Kidney (tissue), 14 donors: ENCODE results near the gene EEPD1. TPM values are rescaled to one million over a fixed set of nuclear protein-coding genes. Genes with fewer than 3 reads are reported as not detected.
"Not testable (repeated sequence)": the region's sequence is repeated elsewhere in the genome, so short reads cannot be mapped to it uniquely, and the experiment has no call there.

Experiments used
- DNase-seq, 5 donors: peaks; one replicate each; pipeline ENCODE4 v3.0.0-alpha.2; 2013 to 2020
- FAIRE-seq: peaks from 2 replicates; lab custom pipeline; 2012; peaks lifted over from hg19 to GRCh38; lab: Jason Lieb, UNC
- H3K27ac ChIP-seq, 2 donors: one replicate each; pipeline ENCODE4 v1.7.0; 2013; ENCODE audit warnings: low read depth in 2 of 2, low read length in 2 of 2, inconsistent platforms in 1 of 2
- H3K27me3 ChIP-seq: one replicate; pipeline ENCODE4 v1.7.1; 2013; ENCODE audit warnings: low read length, inconsistent platforms; ENCODE audit not compliant: control insufficient read depth, insufficient read depth
- H3K36me3 ChIP-seq, 3 donors: one replicate each; pipeline versions ENCODE4 v1.7.0 to v1.7.1; 2013; ENCODE audit warnings: low read length in 3 of 3, control low read depth in 1 of 3, inconsistent platforms in 1 of 3; ENCODE audit not compliant: insufficient read depth in 3 of 3, control insufficient read depth in 2 of 3
- H3K4me1 ChIP-seq, 3 donors: one replicate each; pipeline versions ENCODE4 v1.7.0 to v1.7.1; 2013; ENCODE audit warnings: low read length in 3 of 3, inconsistent platforms in 1 of 3, low read depth in 1 of 3; ENCODE audit not compliant: control insufficient read depth in 2 of 3, insufficient read depth in 2 of 3
- H3K4me3 ChIP-seq, 3 donors: one replicate each; pipeline versions ENCODE4 v1.7.0 to v1.8.1; 2013; ENCODE audit warnings: low read length in 3 of 3, control low read depth in 1 of 3, inconsistent platforms in 1 of 3
- H3K9ac ChIP-seq, 3 donors: one replicate each; pipeline versions ENCODE4 v1.7.0 to v1.7.1; 2013; ENCODE audit warnings: low read length in 3 of 3, control low read depth in 1 of 3, inconsistent platforms in 1 of 3
- H3K9me3 ChIP-seq, 3 donors: one replicate each; pipeline versions ENCODE4 v1.7.0 to v1.7.1; 2013; ENCODE audit warnings: low read length in 3 of 3, control low read depth in 1 of 3, inconsistent platforms in 1 of 3; ENCODE audit not compliant: control insufficient read depth in 2 of 3, insufficient read depth in 1 of 3
- intact Hi-C: fragments of 100-400 bp; cut with DNase I; formaldehyde crosslinking; loops from one replicate; pipeline ENCODE4 v1.11.1; 2022
- polyA plus RNA-seq: library from polyadenylated mRNA; stranded (reverse); fragments of 350-450 nt; fragmentation: Illumina TruSeq; extraction: RNeasy Lipid Tissue Mini Kit (QIAGEN cat#74804); gene quantifications from one replicate; pipeline ENCODE4 v1.2.3, GENCODE V29; 2014; ENCODE audit warnings: low read depth, low replicate concordance; ENCODE audit not compliant: insufficient read depth
- total RNA-seq: library from RNA; stranded (reverse); fragmentation: NEBNext Ultra II Directional; extraction: Animal tissue kit (Norgen Biotek cat#: 25700); gene quantifications from one replicate; pipeline ENCODE4 v1.2.1, GENCODE V29; 2021
- TF ChIP-seq, protein P1 (sequence below): IDR thresholded peaks from 3 replicates; pipeline ENCODE4 v1.5.1; 2012; ENCODE audit warnings: mild to moderate bottlenecking, moderate library complexity, borderline replicate concordance; ENCODE audit not compliant: insufficient read depth; ENCODE audit errors: extremely low read depth
- donor health status: control.
- donor health status: control.
- donor health status: control.
- donor health status: control.
- donor health status: control.
- donor health status: DM: yes; HTN: yes; CAD: no.
- donor health status: Normal renal cell carcinoma (clear cell type).

The EEPD1 gene
- total and polyA plus RNA-seq, 2 donors from 2014 or later = 6.3 to 6.4 TPM

DNA sequence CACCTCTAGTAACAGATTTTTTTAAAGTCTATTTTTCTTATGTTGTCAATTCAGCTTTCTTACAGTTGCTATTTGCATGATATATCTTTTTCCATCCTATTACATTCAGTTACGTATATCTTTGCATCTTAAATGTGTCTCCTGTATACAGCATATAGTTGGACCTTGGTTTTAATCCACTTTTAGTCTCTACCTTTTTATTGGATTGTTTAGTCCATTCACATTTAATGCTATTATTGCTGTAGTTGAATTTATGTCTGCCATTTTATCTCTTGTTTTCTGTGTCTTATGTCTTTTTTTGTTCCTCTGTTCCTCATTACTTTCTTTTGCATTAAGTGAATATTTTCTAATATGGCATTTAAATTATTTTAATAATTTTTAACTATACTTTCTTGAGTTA lies 100.6 kb downstream of the EEPD1 start:
- intact Hi-C loops = no loop called here
- TF ChIP-seq, protein P1, sequence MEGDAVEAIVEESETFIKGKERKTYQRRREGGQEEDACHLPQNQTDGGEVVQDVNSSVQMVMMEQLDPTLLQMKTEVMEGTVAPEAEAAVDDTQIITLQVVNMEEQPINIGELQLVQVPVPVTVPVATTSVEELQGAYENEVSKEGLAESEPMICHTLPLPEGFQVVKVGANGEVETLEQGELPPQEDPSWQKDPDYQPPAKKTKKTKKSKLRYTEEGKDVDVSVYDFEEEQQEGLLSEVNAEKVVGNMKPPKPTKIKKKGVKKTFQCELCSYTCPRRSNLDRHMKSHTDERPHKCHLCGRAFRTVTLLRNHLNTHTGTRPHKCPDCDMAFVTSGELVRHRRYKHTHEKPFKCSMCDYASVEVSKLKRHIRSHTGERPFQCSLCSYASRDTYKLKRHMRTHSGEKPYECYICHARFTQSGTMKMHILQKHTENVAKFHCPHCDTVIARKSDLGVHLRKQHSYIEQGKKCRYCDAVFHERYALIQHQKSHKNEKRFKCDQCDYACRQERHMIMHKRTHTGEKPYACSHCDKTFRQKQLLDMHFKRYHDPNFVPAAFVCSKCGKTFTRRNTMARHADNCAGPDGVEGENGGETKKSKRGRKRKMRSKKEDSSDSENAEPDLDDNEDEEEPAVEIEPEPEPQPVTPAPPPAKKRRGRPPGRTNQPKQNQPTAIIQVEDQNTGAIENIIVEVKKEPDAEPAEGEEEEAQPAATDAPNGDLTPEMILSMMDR = no peak
- H3K4me3 ChIP-seq = no peak overlapping the region
- H3K27me3 ChIP-seq = no peaks in the 10 kb centered on the region
- DNase-seq (no peak), FAIRE-seq (peak; percentile 32)
- H3K9ac ChIP-seq = no peak overlapping the region
- H3K9me3 ChIP-seq = peaks cover 0 to 6% (median 0%) of the 10 kb centered on the region in 3 donors
- no peak overlapping the region for H3K27ac ChIP-seq
- H3K36me3 ChIP-seq = no peaks in the 10 kb centered on the region
- H3K4me1 ChIP-seq = peaks cover 0 to 4% (median 0%) of the 10 kb centered on the region in 3 donors

DNA sequence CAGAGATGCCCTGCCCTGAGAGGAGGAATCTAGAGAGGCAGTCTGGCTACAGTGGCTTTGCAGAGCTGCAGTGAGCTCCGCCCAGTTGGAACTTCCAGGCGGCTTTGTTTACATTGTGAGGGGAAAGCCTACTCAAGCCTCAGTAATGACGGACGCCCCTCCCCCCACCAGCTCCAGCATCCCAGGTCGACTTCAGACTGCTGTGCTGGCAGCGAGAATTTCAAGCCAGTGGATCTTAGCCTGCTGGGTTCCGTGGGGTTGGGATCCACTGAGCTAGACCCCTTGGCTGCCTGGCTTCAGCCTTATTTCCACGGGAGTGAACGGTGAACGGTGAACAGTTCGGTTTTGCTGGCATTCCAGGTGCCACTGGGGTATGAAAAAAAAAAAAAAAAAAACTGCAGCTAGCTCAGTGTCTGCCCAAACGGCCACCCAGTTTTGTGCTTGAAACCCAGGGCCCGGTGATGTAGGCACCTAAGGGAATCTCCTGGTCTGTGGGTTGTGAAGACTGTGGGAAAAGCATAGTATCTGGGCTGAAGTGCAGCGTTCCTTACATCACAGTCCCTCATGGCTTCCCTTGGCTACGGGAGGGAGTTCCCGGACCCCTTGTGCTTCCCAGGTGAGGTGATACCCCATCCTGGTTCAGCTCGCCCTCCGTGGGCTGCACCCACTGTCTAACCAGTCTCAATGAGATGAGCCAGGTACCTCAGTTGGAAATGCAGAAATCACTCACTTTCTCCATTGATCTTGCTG lies 105.6 kb downstream of the EEPD1 start:
- Histone ChIP-seq H3K4me1 (peaks cover 0 to 22% (median 9%) of the 10 kb centered on the region in 3 donors), H3K4me3 (peak overlapping the region in 1 of 3 donors; percentile 31)
- DNase-seq = peak in 4 of 5 donors; percentile 92 to 96 (median 94)
- H3K36me3 ChIP-seq, H3K27me3 ChIP-seq, H3K9ac ChIP-seq, H3K9me3 ChIP-seq, H3K27ac ChIP-seq, intact Hi-C loops, FAIRE-seq: not testable (repeated sequence)

DNA sequence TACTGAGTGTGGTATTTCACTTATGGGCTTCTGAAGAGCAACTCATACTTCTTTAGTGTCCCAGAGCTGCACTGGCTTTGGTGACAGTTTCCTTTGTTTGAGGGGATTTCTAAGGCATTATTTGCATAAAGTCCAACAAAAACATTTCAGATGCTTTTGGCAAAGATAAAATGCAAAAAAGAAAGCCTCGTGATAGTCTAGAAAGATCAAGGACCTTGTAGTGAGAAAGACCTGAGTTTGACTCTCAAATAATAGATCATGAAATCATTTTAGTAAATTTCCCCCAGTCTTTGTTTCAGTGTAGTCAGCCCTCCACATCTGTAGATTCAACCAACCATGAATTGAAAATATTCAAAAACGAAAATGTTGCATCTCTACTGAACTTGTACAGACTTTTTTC lies 107.4 kb downstream of the EEPD1 start:
- TF ChIP-seq, protein P1 = no peak
- intact Hi-C loops = no loop called here
- peaks cover 0 to 22% (median 12%) of the 10 kb centered on the region in 3 donors for H3K4me1 ChIP-seq
- no peak for DNase-seq
- H3K36me3 ChIP-seq = no peaks in the 10 kb centered on the region
- H3K9ac ChIP-seq = no peak overlapping the region
- no peak for FAIRE-seq
- no peaks in the 10 kb centered on the region for H3K9me3 ChIP-seq
- H3K4me3 ChIP-seq = no peak overlapping the region
- H3K27ac ChIP-seq = no peak overlapping the region
- H3K27me3 ChIP-seq = no peaks in the 10 kb centered on the region

DNA sequence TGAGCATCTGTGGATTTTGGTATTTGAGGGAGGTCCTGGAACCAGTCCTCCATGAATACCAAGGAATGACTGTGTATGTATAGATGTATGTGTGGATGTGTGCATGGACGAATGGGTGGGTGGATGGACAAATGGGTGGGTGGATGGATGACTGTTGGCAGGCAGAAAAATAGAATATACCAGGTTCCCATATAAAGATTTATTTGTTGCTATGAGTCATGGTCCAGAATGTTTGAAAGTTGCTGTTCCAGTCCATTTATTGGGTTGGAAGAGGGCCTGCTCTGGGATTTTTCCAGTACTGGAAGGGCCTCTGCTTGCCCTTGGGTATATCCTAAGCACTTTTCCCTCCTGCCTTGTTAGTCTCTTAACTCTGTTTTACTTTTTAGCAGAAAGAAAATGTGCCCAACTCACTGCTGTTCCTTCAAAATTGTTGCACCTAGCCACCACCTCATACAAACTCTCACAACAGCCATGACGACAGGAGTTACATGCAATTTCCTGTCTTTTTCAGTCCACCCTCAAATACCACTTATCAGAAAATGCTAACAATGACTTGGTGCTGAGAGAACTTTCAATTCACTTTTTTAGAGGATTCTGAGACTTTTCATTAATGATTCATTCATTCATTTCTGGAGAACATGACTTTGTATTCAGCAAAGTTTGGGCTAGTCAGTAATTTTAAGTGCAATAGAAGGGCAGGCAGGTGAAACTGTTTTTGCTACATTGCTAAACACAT lies 108.1 kb downstream of the EEPD1 start:
- H3K27ac ChIP-seq = peak overlapping the region in 1 of 2 donors; percentile 25
- peaks cover 0 to 22% (median 12%) of the 10 kb centered on the region in 3 donors for H3K4me1 ChIP-seq

More for the DNA sequence above, 108.1 kb downstream of the EEPD1 start:
- Histone ChIP-seq H3K27me3 (no peaks in the 10 kb centered on the region), H3K4me3 (no peak overlapping the region), H3K9me3 (no peaks in the 10 kb centered on the region), H3K36me3 (no peaks in the 10 kb centered on the region), H3K9ac (no peak overlapping the region)
- intact Hi-C loops = no loop called here
- no peak for FAIRE-seq
- TF ChIP-seq, protein P1 = no peak
- no peak for DNase-seq
